HG02981 (cell line): ENCODE data around the gene POLE.

Experiments
- ATAC-seq: cut with Tn5 transposase; IDR thresholded peaks from one replicate; pipeline ENCODE4 v1.9.1; 2021; ENCODE audit warnings: mild to moderate bottlenecking, moderate library complexity; ENCODE audit not compliant: unreplicated experiment

Gene POLE

GRCh38 chr12:132633398-132633797 lies 53.7 kb downstream of the POLE start:
- ATAC-seq = no peak

GRCh38 chr12:132632521-132633228 lies 54.5 kb downstream of the POLE start:
- no peak for ATAC-seq

DNA sequence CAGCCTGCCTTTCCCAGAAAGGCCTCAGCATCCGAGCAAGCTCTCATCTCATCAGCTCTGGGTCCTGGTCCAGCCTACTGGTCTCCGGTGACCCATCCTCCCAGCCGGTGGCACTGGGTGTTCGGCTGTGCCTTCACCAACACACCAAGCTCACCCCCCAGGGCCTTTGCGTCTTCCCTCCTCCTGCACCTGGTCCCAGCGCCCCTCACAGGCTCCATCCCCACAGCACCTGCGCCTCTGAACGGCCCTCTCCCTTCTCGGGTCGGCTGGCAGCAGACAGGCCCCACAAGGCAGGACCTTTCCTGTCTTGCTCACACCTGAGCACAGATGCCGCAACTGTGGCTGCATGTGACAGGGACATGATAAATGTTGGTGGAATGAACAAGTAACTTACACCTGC lies 55.5 kb downstream of the POLE start:
- ATAC-seq = no peak

GRCh38 chr12:132630672-132631071 lies 56.5 kb downstream of the POLE start:
- ATAC-seq = no peak

DNA sequence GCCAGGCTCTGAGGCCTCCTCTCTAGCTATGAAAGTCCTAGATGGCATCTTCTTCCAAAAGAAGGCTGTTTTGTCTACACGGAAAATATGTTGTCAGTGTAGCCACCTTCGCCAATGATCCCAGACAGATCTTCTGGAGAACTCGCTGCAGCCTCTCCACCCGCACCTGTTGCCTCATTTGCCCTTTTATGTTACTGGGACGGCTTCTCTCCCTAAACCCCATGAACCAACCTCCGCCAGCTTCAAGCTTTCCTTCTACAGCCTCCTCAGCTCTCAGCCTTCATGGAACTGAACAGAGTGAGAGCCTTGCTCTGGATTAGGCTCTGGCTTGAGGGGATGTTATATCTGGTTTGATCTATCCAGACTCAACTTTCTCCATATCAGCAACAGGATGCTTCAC lies 57.8 kb downstream of the POLE start:
- ATAC-seq = no peak

DNA sequence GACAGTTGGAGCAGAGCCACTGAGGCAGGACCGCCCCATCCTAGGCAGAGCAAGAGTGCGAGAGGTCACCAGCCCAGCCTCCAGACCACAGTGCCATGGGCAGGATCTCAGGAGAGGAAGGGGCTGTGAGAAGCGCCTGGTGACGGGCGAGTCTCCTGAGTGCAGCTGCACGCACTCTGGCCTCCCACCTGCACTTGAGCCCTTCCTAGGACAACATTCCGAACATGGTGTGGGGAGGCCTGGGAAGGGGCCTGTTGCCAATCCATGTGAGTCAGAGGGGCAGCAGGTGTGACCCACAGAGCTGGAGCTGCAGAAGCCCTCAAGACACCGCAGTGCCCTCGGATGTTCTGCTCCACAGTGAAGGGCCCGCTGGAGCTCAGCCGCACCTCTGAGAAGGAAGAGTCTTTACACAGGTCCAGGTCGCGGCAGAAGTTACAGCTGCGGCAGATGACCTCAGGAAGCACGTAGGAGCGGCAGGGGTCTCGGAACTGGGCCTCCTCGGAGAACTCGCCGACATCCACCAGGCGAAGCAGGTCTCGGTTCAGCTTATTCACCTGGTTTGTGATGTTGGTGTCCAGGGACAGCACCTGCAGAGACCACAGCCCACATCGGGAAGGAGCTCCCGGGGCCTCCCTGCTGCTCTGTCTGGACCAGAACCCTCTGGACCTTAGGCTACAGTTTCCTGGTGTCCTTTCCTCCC lies 61.3 kb downstream of the POLE start:
- no peak for ATAC-seq

DNA sequence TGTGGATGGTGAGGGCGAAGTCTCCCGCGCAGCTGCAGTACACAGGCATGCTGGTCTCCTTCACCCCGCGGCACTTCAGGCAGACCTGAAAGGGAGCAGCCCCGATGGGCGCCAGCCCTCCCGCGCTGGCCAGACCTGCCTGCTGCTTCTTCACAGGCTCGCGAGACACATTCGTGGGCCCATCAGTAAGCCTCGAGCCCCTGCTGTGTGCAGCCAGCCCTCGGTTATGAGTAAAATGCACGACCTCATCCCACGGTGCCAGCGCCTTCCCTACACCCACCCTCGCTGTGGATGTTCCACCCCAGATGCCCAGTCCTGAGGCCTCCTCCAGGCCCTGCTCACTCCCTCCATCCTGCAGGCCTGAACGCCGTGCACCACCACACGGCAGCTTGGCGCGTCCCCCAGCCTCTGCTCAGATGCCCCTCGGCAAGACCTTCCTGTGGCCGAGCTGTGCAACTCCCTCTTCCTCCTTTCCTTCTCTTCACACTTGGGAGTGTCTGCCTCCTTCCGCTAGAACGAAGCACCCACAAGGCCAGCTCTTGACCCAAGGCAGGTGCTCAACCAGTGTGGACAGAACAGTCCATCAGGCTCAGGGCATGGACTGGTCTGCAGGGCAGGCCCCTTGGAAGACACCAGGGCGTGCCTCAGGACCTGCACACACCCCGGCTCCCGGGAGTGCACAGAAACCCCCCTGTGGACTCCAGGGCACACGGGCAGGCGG lies 62.1 kb downstream of the POLE start:
- ATAC-seq = no peak

DNA sequence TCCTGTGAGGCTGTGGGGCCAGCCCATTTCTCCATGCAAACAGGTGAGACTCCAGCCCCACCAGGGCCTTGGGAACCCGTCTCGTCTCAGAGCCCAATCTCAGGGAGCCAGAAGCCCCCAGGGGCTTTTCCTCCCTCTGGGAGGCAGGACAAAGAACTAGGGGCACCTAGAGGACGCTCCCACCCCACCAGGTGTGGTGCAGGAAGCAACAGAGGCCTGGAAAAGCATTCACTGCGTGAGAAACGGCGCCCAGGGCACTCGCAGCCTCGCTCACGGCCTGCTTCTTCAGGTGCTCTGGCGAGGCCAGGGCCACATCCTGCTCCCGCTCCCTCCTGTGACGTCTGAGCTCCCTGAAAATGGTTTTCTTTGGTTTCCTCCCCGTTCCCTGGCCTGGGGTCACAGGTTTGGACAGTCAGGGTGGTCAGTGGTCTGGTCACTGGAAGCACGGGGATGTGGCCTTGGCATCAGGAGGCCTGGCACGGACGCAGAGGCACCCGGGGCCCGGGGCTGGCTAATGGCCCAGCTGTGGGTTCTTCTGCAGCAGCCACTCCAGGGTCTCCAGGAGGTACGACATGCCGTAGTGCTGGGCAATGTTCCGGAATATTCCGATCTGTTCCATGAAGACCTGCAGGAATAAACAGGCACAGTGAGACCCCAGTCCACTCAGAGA lies 62.8 kb downstream of the POLE start:
- ATAC-seq = no peak

GRCh38 chr12:132623072-132623869 lies 63.9 kb downstream of the POLE start:
- ATAC-seq = no peak

DNA sequence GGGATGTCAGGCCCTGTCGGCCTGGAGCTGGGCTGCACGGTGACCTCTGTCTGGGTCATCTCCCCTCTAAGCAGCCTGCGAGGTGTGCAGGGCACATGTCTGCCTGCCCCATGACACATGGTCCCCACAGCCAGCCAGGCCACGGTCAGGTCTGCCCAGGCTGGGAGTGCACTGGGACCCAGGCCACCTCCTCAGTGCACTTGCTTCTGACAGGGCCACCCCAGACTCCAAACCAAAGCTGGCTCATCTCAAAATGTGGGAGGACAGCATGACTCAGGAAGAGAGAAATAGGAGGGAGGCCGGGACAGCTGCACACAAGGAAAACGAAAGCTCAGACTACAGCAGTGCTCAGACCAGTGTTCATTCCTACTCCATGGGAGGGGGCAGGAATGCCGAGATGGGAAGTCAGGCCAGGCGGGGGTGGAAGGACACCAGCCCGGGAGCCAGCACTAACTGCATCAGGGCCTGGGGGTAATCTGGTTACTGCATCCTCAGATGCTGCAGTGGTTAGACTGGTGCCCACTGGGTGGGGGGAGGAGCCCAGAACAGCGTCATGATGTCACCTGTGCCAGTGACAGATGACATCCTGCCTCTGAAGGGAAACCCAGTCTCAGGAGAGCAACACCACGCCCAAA lies 64.6 kb downstream of the POLE start:
- no peak for ATAC-seq

GRCh38 chr12:132621657-132622435 lies 65.3 kb downstream of the POLE start:
- no peak for ATAC-seq

GRCh38 chr12:132620899-132621656 lies 66.1 kb downstream of the POLE start:
- no peak for ATAC-seq

GRCh38 chr12:132620113-132620898 lies 66.8 kb downstream of the POLE start:
- ATAC-seq = no peak

DNA sequence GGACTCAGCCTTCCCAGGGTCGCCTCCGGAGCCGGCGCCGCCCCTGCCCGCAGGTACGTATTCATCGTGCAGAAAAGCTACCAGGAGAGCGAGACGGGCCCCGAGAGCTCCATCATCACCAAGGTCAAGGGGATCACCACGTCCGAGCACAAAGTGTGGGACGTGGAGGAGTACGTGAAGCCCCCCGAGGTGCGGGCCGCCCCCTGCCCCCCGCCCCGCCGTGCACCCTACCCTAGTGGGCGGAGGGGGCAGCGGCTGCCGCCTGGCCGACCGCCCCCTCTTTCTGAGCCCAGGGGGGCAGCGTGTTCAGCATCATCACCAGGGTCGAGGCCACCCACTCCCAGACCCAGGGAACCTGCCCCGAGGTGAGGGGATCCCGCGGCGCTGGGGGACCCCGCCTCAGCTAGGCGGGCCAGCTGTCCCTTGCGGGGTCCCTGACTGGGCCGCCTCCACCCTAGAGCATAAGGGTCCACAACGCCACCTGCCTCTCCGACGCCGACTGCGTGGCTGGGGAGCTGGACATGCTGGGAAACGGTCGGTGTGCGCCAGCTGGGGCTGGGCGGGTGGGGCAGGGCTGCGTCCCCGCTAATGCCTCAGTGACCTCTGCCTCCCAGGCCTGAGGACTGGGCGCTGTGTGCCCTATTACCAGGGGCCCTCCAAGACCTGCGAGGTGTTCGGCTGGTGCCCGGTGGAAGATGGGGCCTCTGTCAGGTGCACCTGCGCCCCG lies 67.6 kb downstream of the POLE start:
- no peak for ATAC-seq

- no peak for ATAC-seq
These were observed 68.1 kb downstream of the POLE start for GRCh38 chr12:132619071-132619385.

DNA sequence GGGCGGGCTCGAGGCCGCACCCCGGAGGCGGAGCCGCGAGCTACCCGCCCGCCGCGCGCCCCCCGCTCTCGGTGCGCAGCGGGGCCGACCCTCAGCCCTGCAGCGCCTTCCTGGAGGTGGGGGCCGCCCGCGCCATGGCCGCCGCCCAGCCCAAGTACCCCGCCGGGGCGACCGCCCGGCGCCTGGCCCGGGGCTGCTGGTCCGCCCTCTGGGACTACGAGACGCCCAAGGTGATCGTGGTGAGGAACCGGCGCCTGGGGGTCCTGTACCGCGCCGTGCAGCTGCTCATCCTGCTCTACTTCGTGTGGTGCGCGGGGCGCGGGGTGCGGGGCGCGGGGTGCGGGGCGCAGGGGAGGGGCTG lies 68.5 kb downstream of the POLE start, which contains the start of gene P2RX2:
Gene P2RX2 (plus strand): TSS at position 94 of the 361 bp plus-strand sequence. CDS start 41 bp downstream, at position 135.
- no peak for ATAC-seq
